ENCODE data around the gene NEGR1.

NEGR1 gene

DNA sequence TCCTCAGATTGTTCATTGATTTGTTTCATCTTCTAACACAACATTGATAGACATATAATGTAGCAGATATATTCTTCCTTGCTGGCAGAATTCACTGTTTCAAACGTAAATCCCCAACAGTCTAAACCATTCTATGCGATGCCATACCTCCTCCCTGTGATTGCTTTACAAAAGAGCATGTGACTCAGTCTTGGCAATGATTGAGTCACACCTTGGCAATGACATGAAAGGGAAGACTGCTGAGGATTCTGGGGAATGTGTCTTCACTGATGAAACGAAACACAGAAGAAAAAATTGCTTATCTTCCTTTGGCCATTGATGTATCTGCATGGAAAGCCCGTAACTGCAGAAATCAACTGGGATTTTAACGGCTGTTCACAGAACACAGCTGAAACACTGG, 791.9 kb downstream of the NEGR1 start:
- no peak overlapping the region for H3K4me3 ChIP-seq (ENCODE audit: low read depth, low read length)
- TF ChIP-seq, protein P1, sequence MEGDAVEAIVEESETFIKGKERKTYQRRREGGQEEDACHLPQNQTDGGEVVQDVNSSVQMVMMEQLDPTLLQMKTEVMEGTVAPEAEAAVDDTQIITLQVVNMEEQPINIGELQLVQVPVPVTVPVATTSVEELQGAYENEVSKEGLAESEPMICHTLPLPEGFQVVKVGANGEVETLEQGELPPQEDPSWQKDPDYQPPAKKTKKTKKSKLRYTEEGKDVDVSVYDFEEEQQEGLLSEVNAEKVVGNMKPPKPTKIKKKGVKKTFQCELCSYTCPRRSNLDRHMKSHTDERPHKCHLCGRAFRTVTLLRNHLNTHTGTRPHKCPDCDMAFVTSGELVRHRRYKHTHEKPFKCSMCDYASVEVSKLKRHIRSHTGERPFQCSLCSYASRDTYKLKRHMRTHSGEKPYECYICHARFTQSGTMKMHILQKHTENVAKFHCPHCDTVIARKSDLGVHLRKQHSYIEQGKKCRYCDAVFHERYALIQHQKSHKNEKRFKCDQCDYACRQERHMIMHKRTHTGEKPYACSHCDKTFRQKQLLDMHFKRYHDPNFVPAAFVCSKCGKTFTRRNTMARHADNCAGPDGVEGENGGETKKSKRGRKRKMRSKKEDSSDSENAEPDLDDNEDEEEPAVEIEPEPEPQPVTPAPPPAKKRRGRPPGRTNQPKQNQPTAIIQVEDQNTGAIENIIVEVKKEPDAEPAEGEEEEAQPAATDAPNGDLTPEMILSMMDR (IDR thresholded peaks at IDR 0.05; ENCODE audit: insufficient read depth, low read length, missing control alignments), result no peak
- POLR2A ChIA-PET, result no interaction called here
- no peak for DNase-seq (ENCODE audit: low read depth, low spot score)
- CTCF ChIA-PET, result no interaction called here

DNA sequence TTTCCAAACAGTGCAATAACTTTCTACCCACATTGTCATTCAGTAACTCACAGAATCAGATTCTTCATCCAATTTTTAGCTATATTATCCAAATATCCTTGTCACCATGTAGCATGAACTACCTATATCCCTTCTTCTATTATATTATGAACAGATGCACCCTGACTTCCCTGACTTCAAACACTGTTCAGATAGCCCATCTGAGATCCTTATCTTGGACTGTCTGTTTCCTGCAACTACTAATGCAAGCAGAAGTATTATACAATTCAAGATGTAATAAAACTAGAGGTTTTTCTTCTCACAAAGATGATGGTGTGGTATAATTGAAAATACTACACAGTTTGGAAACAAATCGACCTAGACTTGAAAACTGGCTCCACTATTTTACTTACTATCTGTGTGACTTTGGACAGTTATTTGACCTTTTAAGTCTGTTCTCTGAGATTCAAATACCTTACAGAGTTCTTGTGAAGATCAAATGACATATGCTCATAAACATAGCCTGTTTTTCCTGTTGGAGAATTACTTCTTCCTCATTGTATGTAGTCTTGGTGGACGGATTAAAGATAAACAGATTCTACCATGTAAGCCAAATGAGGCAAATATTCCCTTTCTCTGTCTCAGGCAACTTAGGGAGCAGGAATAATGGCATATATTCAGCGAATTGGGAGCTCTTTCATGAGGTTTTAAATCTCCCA, 793.6 kb downstream of the NEGR1 start:
- no peak overlapping the region for H3K4me3 ChIP-seq (ENCODE audit: low read depth, low read length)
- ChIA-PET POLR2A (no interaction called here), CTCF (no interaction called here)
- TF ChIP-seq, protein P1 (IDR thresholded peaks at IDR 0.05; ENCODE audit: insufficient read depth, low read length, missing control alignments), result no peak
- DNase-seq (ENCODE audit: low read depth, low spot score), result no peak

DNA sequence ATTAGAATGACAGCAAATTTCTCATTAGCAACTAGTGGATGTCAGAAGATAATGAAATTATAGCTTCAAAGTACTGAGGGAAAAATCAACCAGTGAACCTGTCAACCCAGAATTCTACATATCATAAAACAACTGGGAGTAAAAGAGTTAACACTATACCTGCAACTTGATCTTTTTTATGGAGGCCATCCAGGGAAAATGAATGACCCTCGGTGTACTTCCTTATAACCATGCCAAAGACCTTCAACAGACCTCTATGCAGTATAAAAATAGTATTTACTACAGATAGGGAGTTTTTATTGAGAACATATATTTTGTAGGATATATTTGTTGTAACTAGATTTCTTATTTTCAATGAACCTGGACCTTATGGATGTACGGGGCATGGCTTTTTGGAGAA, 809.0 kb downstream of the NEGR1 start:
- DNase-seq (ENCODE audit: low read depth, low spot score), result no peak
- ChIA-PET CTCF (no interaction called here), POLR2A (no interaction called here)
- TF ChIP-seq, protein P1 (IDR thresholded peaks at IDR 0.05; ENCODE audit: insufficient read depth, low read length, missing control alignments), result no peak
- no peak overlapping the region for H3K4me3 ChIP-seq (ENCODE audit: low read depth, low read length)

DNA sequence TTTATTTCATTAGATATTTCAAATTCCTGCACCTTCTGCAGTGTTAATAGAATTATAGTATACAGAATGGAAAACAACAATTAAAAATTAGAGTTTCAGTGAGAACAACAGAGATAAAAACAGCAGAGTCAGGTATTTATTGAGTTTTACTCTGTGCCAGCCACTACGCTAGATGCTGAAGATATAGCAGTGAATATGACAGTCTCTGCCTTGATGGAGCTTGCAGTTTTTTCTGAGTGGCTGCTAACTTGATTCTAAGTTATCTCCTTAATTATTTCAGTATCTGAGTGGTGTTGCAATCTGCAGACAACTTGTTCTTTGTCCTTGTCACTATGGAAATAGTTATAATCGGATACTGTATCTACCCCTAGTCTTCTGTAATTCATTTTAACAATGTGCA, 817.2 kb downstream of the NEGR1 start:
- ChIA-PET CTCF (no interaction called here), POLR2A (no interaction called here)
- TF ChIP-seq, protein P1 (IDR thresholded peaks at IDR 0.05; ENCODE audit: insufficient read depth, low read length, missing control alignments), result no peak
- no peak overlapping the region for H3K4me3 ChIP-seq (ENCODE audit: low read depth, low read length)
- no peak for DNase-seq (ENCODE audit: low read depth, low spot score)

DNA sequence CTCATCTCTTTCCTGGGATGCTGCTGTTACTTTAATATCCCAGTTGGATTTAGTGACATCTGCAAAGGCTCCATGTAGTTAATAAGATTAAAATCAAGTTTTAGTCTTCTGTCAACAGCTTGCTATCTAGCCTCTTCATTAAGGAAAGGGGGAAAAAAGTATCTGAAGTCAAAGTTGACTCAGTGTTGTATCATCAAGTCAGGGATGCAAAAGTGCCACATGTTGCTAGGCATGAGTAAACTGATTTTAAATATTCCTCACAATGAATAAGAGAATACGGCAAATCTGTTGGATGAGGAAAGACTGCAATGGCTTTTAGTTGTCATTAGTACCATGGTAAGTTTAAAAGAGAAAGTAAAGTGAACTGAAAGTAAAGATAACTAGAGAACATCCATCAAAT, 818.3 kb downstream of the NEGR1 start:
- CTCF ChIA-PET, result no interaction called here
- DNase-seq (ENCODE audit: low read depth, low spot score), result no peak
- H3K4me3 ChIP-seq (ENCODE audit: low read depth, low read length), result no peak overlapping the region
- TF ChIP-seq, protein P1 (IDR thresholded peaks at IDR 0.05; ENCODE audit: insufficient read depth, low read length, missing control alignments), result no peak
- POLR2A ChIA-PET, result no interaction called here

DNA sequence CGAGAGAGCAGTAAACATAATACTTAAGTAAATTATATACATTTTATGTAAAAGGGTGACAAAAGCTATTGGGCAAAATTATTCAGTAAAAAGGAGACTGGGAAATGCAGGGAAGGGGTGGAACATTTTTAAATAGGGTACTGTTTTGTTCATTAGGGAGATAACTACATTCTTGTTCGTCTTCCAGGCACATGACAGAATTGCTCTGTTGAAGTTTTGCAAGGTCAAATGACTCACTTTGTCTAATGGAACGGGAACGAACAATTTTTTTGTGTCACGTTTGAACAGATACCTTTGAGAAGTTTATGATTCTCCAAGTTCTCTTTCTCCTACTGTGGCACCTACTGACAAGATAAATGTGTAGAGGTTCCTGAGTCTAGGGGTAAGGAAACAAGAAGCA, 819.2 kb downstream of the NEGR1 start:
- TF ChIP-seq, protein P1 (IDR thresholded peaks at IDR 0.05; ENCODE audit: insufficient read depth, low read length, missing control alignments), result no peak
- CTCF ChIA-PET, result no interaction called here
- POLR2A ChIA-PET, result no interaction called here
- H3K4me3 ChIP-seq (ENCODE audit: low read depth, low read length), result no peak overlapping the region
- no peak for DNase-seq (ENCODE audit: low read depth, low spot score)

All from AG04449 (cell line).